Epithelial cell of esophagus (primary cell): ENCODE data around the gene SH3RF1.

Experiments used
- DNase-seq: peaks from one replicate; pipeline ENCODE4 v3.0.0; 2010; ENCODE audit warnings: low read depth
- H3K4me3 ChIP-seq: 2 replicates; pipeline ENCODE4 v1.5.1; 2011; ENCODE audit warnings: mild to moderate bottlenecking, low read length, control low read depth
- TF ChIP-seq, protein P1 (sequence below): IDR thresholded peaks from 2 replicates; pipeline ENCODE4 v1.5.1; 2011; ENCODE audit warnings: low read depth, mild to moderate bottlenecking, low read length, control low read depth, inconsistent platforms; ENCODE audit not compliant: insufficient read depth; ENCODE audit errors: missing control alignments

SH3RF1 gene

DNA sequence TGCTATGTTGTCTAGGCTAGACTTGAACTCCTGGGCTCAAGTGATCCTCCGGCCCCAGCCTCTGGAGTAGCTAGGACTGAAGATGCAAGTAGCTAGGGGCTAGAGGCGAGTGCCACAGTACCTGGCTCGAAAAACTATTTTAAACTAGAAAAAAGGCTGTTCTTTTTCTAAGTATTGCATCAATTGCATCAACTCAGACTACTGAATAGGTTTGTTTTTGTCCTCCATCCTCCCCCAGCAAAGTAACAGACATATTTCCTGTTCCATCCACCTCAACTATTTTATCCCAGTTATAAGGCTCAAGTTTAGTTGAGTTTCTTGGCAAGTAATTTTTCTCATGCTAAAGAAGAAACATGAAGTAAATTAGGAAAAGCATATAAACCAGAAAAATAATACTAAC lies 4.1 kb downstream of the SH3RF1 start:
- TF ChIP-seq, protein P1, sequence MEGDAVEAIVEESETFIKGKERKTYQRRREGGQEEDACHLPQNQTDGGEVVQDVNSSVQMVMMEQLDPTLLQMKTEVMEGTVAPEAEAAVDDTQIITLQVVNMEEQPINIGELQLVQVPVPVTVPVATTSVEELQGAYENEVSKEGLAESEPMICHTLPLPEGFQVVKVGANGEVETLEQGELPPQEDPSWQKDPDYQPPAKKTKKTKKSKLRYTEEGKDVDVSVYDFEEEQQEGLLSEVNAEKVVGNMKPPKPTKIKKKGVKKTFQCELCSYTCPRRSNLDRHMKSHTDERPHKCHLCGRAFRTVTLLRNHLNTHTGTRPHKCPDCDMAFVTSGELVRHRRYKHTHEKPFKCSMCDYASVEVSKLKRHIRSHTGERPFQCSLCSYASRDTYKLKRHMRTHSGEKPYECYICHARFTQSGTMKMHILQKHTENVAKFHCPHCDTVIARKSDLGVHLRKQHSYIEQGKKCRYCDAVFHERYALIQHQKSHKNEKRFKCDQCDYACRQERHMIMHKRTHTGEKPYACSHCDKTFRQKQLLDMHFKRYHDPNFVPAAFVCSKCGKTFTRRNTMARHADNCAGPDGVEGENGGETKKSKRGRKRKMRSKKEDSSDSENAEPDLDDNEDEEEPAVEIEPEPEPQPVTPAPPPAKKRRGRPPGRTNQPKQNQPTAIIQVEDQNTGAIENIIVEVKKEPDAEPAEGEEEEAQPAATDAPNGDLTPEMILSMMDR: no peak
- DNase-seq: no peak
- H3K4me3 ChIP-seq: no peak overlapping the region

DNA sequence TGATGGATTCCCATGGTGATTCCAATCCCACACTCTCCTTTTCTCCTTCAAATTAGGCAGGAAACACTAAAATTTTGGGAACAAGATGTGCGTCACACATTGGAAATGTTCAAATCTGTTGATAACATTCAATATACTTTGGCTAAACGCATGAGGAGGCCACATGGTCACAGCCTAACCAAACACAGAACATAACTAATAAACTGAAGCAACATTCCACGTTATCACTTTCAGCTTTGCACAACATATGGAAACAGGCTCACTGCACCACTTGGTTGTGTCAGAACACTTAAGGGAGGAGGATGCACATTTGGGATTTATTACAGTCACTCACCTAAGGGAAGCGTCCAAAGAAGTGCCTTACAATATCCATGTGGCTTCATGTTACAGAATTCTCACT lies 4.7 kb downstream of the SH3RF1 start:
- H3K4me3 ChIP-seq: no peak overlapping the region
- TF ChIP-seq, protein P1: no peak
- DNase-seq: no peak

DNA sequence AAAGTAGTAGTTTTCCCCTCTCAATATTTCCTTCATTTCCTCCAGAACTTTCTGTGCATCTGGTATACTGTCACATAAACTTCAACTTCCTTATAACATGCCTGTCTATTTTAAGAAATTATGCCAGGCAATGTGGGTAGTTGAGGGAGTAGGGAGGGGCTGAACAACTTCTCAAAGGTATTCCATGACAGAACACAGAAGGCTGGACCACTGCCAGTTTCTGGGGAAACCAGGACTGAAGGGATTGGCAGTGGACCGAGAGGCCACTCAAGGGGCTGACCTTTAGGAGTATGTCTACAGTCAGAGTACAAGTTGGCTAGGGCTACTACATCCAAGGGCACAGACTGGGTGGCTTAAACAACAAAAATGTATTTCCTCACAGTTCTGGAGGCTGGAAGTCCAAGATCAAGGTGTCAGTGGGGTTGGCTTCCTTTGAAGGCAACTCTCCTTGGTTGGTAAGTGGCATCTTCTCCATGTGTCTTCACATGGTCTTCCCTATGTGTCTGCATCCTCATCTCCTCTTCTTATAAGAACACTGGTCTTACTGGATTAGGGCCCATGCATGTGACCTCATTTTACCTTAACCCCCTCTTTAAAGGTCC lies 6.9 kb downstream of the SH3RF1 start:
- H3K4me3 ChIP-seq: no peak overlapping the region
- no peak for DNase-seq
- TF ChIP-seq, protein P1: no peak

DNA sequence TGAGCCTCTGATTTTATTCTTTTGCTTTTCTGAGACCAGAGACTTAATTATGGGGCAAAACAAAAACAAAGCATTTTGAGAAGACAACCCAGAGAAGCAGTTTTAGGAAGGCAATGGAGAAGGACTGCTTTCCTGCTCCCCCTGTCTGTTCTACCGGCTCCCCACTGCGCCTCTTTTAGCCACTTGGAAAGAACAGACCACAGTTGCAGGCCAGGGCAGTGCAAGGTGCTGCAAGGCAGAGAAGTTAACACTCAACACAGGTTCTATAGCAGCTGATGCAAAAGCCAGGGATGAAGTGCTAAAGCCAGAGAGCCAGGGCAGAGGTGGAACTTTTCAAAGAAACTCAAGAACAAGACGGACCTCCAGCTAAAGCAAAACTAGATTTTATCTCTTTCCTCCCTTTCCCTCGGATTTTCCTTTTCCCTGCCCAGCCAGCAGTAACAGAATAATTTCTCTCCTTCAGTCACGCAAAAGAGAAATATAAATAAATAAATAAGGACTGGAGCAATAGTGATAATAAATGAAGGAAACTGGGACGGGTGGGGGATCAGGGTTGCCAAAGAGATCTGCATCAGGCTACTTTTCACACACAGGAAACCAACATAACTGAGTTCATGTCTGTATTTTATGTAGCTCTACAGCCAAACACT lies 10.4 kb downstream of the SH3RF1 start:
- no peak for DNase-seq
- H3K4me3 ChIP-seq: no peak overlapping the region
- TF ChIP-seq, protein P1: no peak

DNA sequence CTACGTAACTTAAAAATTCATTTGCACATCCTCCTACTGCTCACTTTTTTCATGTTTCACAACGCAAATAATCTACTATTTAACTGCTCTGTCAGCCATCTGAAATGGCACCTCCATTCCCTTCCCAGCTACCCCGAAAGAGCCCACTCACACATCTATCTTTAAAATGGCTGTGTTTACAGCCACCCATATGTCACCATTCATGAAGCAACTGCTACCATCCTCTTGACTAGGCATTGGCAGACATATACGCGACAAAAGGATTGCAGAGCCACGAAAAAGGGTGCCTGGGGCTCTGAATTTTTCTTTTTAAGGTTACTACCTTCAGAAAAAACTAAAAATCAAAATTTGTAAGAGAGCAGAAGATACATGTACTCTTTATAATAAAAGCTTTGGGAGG lies 11.5 kb downstream of the SH3RF1 start:
- DNase-seq: no peak
- H3K4me3 ChIP-seq: no peak overlapping the region
- TF ChIP-seq, protein P1: no peak

DNA sequence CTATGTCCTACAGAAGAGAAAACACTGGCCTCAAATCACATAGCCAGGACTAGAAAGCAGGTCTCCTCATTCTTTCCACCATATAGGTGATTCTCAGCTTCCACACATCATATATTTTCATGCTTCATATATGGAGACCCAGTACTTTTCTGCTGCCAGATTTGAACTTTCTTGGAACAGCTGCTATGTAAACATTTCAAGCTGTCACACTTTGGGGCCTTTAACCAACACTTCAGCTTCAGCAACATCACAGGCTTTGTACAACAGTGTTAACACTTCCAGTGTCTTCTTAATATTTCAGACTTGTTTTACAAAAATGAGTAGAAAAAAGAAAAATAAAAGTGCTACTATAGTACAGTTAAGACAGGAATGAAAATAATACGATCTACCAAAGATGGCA lies 12.6 kb downstream of the SH3RF1 start:
- H3K4me3 ChIP-seq: no peak overlapping the region
- DNase-seq: no peak
- TF ChIP-seq, protein P1: no peak
